ENCODE data around the gene RCSD1.

GRCh38 chr1:167750641-167751040, 120.6 kb downstream of the RCSD1 start:
- TF ChIP-seq, protein P1, sequence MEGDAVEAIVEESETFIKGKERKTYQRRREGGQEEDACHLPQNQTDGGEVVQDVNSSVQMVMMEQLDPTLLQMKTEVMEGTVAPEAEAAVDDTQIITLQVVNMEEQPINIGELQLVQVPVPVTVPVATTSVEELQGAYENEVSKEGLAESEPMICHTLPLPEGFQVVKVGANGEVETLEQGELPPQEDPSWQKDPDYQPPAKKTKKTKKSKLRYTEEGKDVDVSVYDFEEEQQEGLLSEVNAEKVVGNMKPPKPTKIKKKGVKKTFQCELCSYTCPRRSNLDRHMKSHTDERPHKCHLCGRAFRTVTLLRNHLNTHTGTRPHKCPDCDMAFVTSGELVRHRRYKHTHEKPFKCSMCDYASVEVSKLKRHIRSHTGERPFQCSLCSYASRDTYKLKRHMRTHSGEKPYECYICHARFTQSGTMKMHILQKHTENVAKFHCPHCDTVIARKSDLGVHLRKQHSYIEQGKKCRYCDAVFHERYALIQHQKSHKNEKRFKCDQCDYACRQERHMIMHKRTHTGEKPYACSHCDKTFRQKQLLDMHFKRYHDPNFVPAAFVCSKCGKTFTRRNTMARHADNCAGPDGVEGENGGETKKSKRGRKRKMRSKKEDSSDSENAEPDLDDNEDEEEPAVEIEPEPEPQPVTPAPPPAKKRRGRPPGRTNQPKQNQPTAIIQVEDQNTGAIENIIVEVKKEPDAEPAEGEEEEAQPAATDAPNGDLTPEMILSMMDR (IDR thresholded peaks at IDR 0.05): no peak
- TF ChIP-seq POLR2A (IDR thresholded peaks at IDR 0.05; ENCODE audit: low read depth): no peak
